ENCODE data around the gene SEMA3F.

DNA sequence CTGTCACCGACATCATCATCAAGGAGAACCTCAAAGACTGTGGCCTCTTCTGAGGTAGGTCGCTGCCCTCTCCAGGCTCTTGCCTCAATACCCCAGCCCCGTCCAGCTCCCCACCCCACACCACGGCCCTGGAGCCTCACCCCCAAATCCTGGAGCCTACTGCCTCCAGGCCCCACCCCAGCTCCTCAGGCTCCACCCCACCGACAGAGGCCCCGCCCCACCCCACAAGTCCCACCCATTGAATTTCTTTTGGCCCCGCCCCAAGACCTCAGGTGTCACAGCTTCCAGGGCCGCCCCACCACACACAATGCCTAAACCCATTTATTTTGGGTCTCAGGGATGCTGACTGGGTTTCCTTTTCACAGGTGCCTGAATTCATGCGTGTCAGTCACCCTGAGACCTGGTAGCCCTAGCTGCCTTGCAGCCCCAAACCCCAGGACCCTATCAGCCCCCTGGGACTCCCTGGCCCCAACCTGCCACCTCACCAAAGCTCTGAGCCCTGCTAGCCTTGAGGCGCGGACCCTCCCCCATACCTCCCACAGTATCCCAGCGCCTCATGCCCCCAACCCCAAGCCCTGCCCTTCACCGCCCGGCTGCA lies 39.9 kb downstream of the SEMA3F start:
- TF ChIP-seq CTCF (IDR thresholded peaks at IDR 0.05) (no peak), POLR2A (IDR thresholded peaks at IDR 0.05) (no peak), POLR2AphosphoS5 (IDR thresholded peaks at IDR 0.05; ENCODE audit: insufficient read depth in 1 of 2, low read depth in 1 of 2) (no peak)
